SK-N-SH (cell line): ENCODE results near the gene SNAI3. TPM values are rescaled to one million over a fixed set of nuclear protein-coding genes. Genes with fewer than 3 reads are reported as not detected.

Experiments
- CTCF ChIA-PET: fragments of 300-600, 350-600 bp; formaldehyde crosslinking; extraction: SDS; loops from one replicate; lab custom pipeline; 2021; lab: Yijun Ruan, JAX
- POLR2A ChIA-PET: fragments of 350-600 bp; sonication (Branson Sonifier 250); formaldehyde crosslinking; extraction: SDS; loops from one replicate; lab custom pipeline; 2020; ENCODE audit warnings: antibody characterized with exemption, inconsistent platforms; lab: Yijun Ruan, JAX
- DNase-seq: peaks from one replicate; pipeline ENCODE4 v3.0.0; 2012
- H2AFZ ChIP-seq: fragments of 200-600 bp; sonication (generic); 2 replicates; pipeline ENCODE4 v1.8.1; 2016; ENCODE audit warnings: antibody characterized with exemption, mild to moderate bottlenecking, low read depth
- H3F3A ChIP-seq: fragments of 200-600 bp; sonication (generic); replicated peaks from 2 replicates; pipeline ENCODE3; 2016; ENCODE audit warnings: antibody characterized with exemption, mild to moderate bottlenecking; ENCODE audit not compliant: insufficient read depth
- H3K27ac ChIP-seq, 2 experiments: fragments of 200-500 bp in 1 of 2; fragments of 200-600 bp in 1 of 2; sonication (Bioruptor generic) in 1 of 2; sonication (generic), shearing (Covaris generic) in 1 of 2; 2 replicates each; pipeline versions ENCODE4 v1.5.1 to v1.6.1; 2014 to 2016; ENCODE audit warnings: low read depth in 2 of 2, inconsistent platforms in 1 of 2, low read length in 1 of 2, mild to moderate bottlenecking in 1 of 2, mixed read lengths in 1 of 2
- H3K27me3 ChIP-seq: fragments of 200-600 bp; sonication (generic), shearing (Covaris generic); 2 replicates; pipeline ENCODE4 v1.6.1; 2016; ENCODE audit warnings: mixed run types; ENCODE audit not compliant: insufficient read depth
- H3K36me3 ChIP-seq, 2 experiments: fragments of 200-500 bp in 1 of 2; fragments of 200-600 bp in 1 of 2; sonication (Bioruptor generic) in 1 of 2; sonication (generic) in 1 of 2; replicated peaks in 1 of 2; 2 replicates each; pipeline versions ENCODE3 to v1.5.1; 2014 to 2016; ENCODE audit warnings: low read length in 1 of 2, mild to moderate bottlenecking in 1 of 2; ENCODE audit not compliant: insufficient read depth in 2 of 2, control insufficient read depth in 1 of 2
- H3K4me1 ChIP-seq, 2 experiments: fragments of 200-500 bp in 1 of 2; fragments of 200-600 bp in 1 of 2; sonication (Bioruptor generic) in 1 of 2; sonication (generic), shearing (Covaris generic) in 1 of 2; 2 replicates each; pipeline versions ENCODE4 v1.5.1 to v1.6.1; 2014 to 2016; ENCODE audit warnings: low read depth in 1 of 2, low read length in 1 of 2, mixed run types in 1 of 2; ENCODE audit not compliant: insufficient read depth in 2 of 2, control insufficient read depth in 1 of 2
- H3K4me2 ChIP-seq: fragments of 200-600 bp; sonication (generic), shearing (Covaris generic); 2 replicates; pipeline ENCODE4 v1.6.1; 2017; ENCODE audit warnings: mixed run types
- H3K4me3 ChIP-seq, 2 experiments: fragments of 200-500 bp in 1 of 2; fragments of 200-600 bp in 1 of 2; sonication (Bioruptor generic) in 1 of 2; sonication (generic), shearing (Covaris generic) in 1 of 2; 2 replicates each; pipeline versions ENCODE4 v1.5.1 to v1.8.1; 2014 to 2016; ENCODE audit warnings: low read depth in 2 of 2, inconsistent platforms in 1 of 2, low read length in 1 of 2, mild to moderate bottlenecking in 1 of 2, mixed read lengths in 1 of 2, moderate library complexity in 1 of 2
- H3K79me2 ChIP-seq: fragments of 200-600 bp; sonication (generic); 2 replicates; pipeline ENCODE4 v1.8.1; 2017; ENCODE audit warnings: mild to moderate bottlenecking; ENCODE audit not compliant: insufficient read depth
- H3K9ac ChIP-seq: fragments of 200-600 bp; sonication (generic); 2 replicates; pipeline ENCODE4 v1.6.1; 2017; ENCODE audit warnings: mixed run types
- H3K9me2 ChIP-seq: fragments of 200-600 bp; sonication (generic); 2 replicates; pipeline ENCODE4 v1.6.1; 2017; ENCODE audit warnings: mixed run types
- H3K9me3 ChIP-seq: fragments of 200-600 bp; sonication (generic); 2 replicates; pipeline ENCODE4 v1.6.1; 2017; ENCODE audit warnings: mixed run types, mild to moderate bottlenecking, moderate library complexity
- H4K20me1 ChIP-seq: fragments of 200-600 bp; sonication (generic); 2 replicates; pipeline ENCODE4 v1.6.1; 2017; ENCODE audit warnings: mild to moderate bottlenecking, mixed run types; ENCODE audit not compliant: insufficient read depth
- CHD2 ChIP-seq: fragments of 150-350 bp; IDR thresholded peaks from 2 replicates; pipeline ENCODE4 v1.6.1; 2018; ENCODE audit warnings: low read length; ENCODE audit not compliant: partially characterized antibody
- EP300 ChIP-seq, 2 experiments: IDR thresholded peaks; 2 replicates each; pipeline versions ENCODE4 v1.4.0 to v1.6.1; 2012; ENCODE audit warnings: borderline replicate concordance in 1 of 2, low read depth in 1 of 2, low read length in 1 of 2
- EZH2phosphoT487 ChIP-seq: fragments of 200-600 bp; sonication (generic); IDR thresholded peaks from 2 replicates; pipeline ENCODE4 v1.6.1; 2017; ENCODE audit warnings: low read depth, mixed run types, mild to moderate bottlenecking, antibody characterized with exemption, moderate library complexity, borderline replicate concordance
- GABPA ChIP-seq: IDR thresholded peaks from 2 replicates; pipeline ENCODE4 v1.4.0; 2012; ENCODE audit warnings: low read depth, mild to moderate bottlenecking
- MEF2A ChIP-seq: IDR thresholded peaks from 2 replicates; pipeline ENCODE4 v1.4.0; 2012; ENCODE audit warnings: low read depth, borderline replicate concordance
- NFIC ChIP-seq: IDR thresholded peaks from 2 replicates; pipeline ENCODE4 v1.4.0; 2012; ENCODE audit warnings: borderline replicate concordance
- RCOR1 ChIP-seq: fragments of 150-350 bp; IDR thresholded peaks from 2 replicates; pipeline ENCODE4 v1.6.1; 2017; ENCODE audit warnings: antibody characterized with exemption, low read length
- RFX5 ChIP-seq: IDR thresholded peaks from 2 replicates; pipeline ENCODE4 v1.6.1; 2012; ENCODE audit warnings: mild to moderate bottlenecking, improper control_type of control experiment, low read length
- SIN3A ChIP-seq: IDR thresholded peaks from 2 replicates; pipeline ENCODE4 v1.6.1; 2012; ENCODE audit warnings: low read depth, mild to moderate bottlenecking, low read length, moderate library complexity, borderline replicate concordance
- USF1 ChIP-seq: IDR thresholded peaks from 2 replicates; pipeline ENCODE4 v1.4.0; 2012; ENCODE audit warnings: low read depth, borderline replicate concordance
- YY1 ChIP-seq: IDR thresholded peaks from 2 replicates; pipeline ENCODE4 v1.4.0; 2012; ENCODE audit warnings: low read depth, mild to moderate bottlenecking
- WGBS: methylation state at CpG from one replicate; pipeline ENCODE4 v1.1.6; 2017; ENCODE audit warnings: low lambda C conversion rate; 5-methylcytosine and 5-hydroxymethylcytosine counted together
- polyA plus RNA-seq, 3 experiments: library from polyadenylated mRNA; depleted of rRNA; stranded (reverse); fragments of >200 nt; gene quantifications; 2 replicates each; pipeline ENCODE4 v1.2.3, GENCODE V29; 2012

SNAI3 gene
- polyA plus RNA-seq, 1 of the 3 experiments (the other 2 are of a cell fraction): 0.03 TPM

DNA sequence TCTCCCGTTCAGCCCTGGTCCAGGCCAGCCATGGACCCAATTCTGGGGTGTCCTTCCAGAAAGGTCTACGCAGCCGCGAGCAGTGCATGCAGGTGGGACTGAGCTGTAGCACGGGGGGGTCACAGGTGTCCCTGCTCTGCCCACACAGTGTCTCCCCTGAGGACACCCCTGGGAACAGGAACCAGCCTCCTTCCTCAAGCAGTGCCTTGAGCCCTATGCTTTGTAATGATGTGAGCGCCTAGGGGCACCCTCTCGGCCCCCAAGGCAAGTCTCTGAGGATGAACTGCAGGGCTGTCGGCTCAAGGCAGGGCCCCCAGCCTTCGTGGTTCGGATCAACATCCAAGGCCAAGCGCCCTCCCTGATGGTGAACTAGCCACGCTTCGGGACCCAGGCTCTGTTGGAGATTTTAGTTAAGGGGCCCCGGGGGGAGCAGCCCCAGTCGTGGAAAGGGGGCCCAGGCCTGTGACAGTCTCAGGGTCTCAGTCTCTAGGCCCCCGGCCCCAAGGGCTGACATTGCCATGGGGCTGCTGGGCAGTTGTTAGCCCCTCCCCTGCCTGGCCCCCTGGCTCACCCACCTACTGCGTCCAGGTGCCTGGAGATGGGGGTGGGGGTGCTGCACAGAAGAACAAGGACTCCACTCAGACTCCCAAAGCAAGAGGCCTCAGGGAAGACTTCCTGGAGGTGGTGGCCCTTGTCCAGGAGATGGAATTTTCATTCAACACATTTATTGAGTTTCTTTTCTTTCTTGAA is 45.6 kb downstream of the SNAI3 start:
- Histone ChIP-seq H3K36me3 (no peaks in the 10 kb centered on the region), H3K27me3 (peaks cover 20% of the 10 kb centered on the region; the same call in 1 of the 2 replicates), H3K4me2 (no peak overlapping the region), H3K4me3 (no peak overlapping the region), H3K9me3 (no peaks in the 10 kb centered on the region), H2AFZ (no peak overlapping the region), H3K9ac (no peak overlapping the region), H3K79me2 (no peaks in the 10 kb centered on the region), H4K20me1 (no peaks in the 10 kb centered on the region), H3K27ac (no peak overlapping the region), H3K4me1 (peaks cover 0 to 6% of the 10 kb centered on the region in 2 experiments; a peak in 1 of 4 replicates), H3F3A (no peaks in the 10 kb centered on the region), H3K9me2 (no peaks in the 10 kb centered on the region)
- ChIA-PET POLR2A (no interaction called here), CTCF (no interaction called here)
- TF ChIP-seq MEF2A (no peak), CHD2 (no peak), SIN3A (no peak), USF1 (no peak), NFIC (no peak), GABPA (no peak), YY1 (no peak), EP300 (IDR thresholded peaks at IDR 0.05; ENCODE audit: borderline replicate concordance in 1 of 2, low read depth in 1 of 2, low read length in 1 of 2) (no peak), RFX5 (no peak), EZH2phosphoT487 (no peak)
- DNase-seq: no peak
- 25% methylated on average over 6 of the region's 17 CpGs for WGBS

GRCh38 chr16:88640039-88640495 is 46.2 kb downstream of the SNAI3 start:
- peak overlapping the region; percentile 37; the same call in 1 of the 2 replicates for H3K4me2 ChIP-seq
- 23% methylated on average over 13 of the region's 13 CpGs for WGBS
- CTCF ChIA-PET: interaction anchor here (1.3 kb wide), 1 partner anchor 78 kb away, joined by 3 read pairs; no protein-coding TSS in a partner anchor

More at GRCh38 chr16:88640039-88640495, 46.2 kb downstream of the SNAI3 start:
- Histone ChIP-seq H3K4me1 (peaks cover 0 to 6% of the 10 kb centered on the region in 2 experiments; a peak in 1 of 4 replicates), H3K36me3 (no peaks in the 10 kb centered on the region), H4K20me1 (no peaks in the 10 kb centered on the region), H3K9me2 (no peaks in the 10 kb centered on the region), H3K27me3 (peaks cover 20% of the 10 kb centered on the region; the same call in 1 of the 2 replicates), H3K4me3 (no peak overlapping the region), H3F3A (no peaks in the 10 kb centered on the region), H3K27ac (no peak overlapping the region), H3K9ac (no peak overlapping the region), H3K79me2 (no peaks in the 10 kb centered on the region), H3K9me3 (no peaks in the 10 kb centered on the region), H2AFZ (no peak overlapping the region)
- no peak for DNase-seq
- no peak for TF ChIP-seq RCOR1
- POLR2A ChIA-PET: interaction anchor here (1.0 kb wide), 1 partner anchor 10 kb away, joined by 3 read pairs; no protein-coding TSS in a partner anchor
